ENCODE measurements around the gene PID1. TPM values are rescaled to one million over a fixed set of nuclear protein-coding genes. Genes with fewer than 3 reads are reported as not detected.

The PID1 gene
- total RNA-seq, 1 experiment from 2014 or later = 0.45 TPM

DNA sequence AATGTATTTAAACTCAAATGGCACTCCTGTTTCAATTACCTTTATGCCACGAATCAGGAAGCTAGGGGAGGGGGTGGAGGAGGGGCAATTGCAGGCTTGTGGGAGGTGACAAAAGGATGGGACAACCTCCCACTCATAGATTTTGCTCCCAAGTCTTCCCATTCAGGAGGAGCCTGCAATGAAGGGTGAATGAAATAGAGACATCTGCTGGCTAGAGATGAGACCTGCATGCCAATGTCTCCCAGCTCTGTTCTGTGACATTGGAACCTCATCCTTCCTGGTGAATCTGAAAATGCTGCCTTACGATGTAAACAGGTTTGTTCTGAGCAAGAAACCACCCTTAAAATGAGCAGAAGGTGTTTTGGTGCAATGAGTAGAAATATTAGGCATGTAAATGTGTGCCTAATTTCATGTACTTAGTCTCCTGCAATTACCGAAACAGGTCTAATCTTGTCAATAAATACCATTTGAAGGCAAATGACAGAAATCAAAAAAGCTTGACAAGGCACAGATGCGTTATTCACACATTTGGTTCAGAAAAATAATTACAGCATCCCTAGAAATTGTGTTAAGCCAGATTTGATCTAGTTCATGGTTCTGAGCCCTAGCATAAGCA is 2.7 kb upstream of the PID1 start:
- Histone ChIP-seq H3K4me3 (ENCODE audit: insufficient read depth, low read depth, low read length) (no peak overlapping the region), H3K36me3 (replicated peaks; ENCODE audit: control insufficient read depth, insufficient read depth, low read length) (no peaks in the 10 kb centered on the region), H3K27me3 (ENCODE audit: control insufficient read depth, insufficient read depth, low read length) (peaks cover 21% of the 10 kb centered on the region)
- DNase-seq = peak; percentile 81

DNA sequence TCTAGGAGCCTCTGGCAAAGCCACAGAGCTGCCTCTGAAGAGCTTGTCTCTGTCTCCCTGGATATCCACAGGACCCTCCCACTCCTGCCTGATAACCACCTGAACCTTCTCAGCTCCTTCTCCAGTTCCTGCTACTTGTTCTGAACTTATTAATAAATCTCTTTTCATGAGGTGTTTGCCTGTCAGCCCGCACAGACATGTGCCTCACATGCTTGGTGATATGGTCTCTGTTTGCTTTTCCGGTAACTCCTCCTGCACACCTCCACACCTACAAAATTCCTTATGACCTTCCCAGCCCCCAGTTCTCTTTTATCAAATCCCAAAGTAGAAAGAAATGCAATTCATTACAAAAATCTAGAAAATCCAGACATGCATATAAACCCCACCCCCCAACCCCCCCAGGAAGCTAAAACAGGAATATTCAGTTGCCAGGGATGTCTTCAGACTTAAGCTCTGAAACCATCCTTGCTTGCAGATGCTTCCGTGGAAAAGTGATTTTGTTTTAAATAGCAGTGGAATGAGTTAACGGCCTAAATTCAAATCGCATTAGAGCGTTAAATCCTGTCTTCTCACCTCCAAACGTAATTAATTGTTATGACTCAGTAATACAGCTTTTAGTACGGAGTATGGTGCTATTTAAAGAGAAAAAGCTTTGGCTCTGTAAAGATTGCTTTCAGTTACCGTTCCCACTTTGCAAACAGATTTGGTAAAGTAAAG is 2.1 kb upstream of the PID1 start:
- Histone ChIP-seq H3K4me3 (ENCODE audit: insufficient read depth, low read depth, low read length) (no peak overlapping the region), H3K27me3 (ENCODE audit: control insufficient read depth, insufficient read depth, low read length) (peaks cover 21% of the 10 kb centered on the region), H3K36me3 (replicated peaks; ENCODE audit: control insufficient read depth, insufficient read depth, low read length) (no peaks in the 10 kb centered on the region)
- DNase-seq = no peak

- H3K4me3 ChIP-seq (ENCODE audit: insufficient read depth, low read depth, low read length) = no peak overlapping the region
- no peak for DNase-seq
- H3K27me3 ChIP-seq (ENCODE audit: control insufficient read depth, insufficient read depth, low read length) = peaks cover 21% of the 10 kb centered on the region
- no peaks in the 10 kb centered on the region for H3K36me3 ChIP-seq (replicated peaks; ENCODE audit: control insufficient read depth, insufficient read depth, low read length)
Measured at GRCh38 chr2:229269941-229270340, 1.1 kb downstream of the PID1 start.

GRCh38 chr2:229269146-229269545 is 1.9 kb downstream of the PID1 start:
- H3K27me3 ChIP-seq (ENCODE audit: control insufficient read depth, insufficient read depth, low read length) = peaks cover 21% of the 10 kb centered on the region
- no peak for DNase-seq
- no peak overlapping the region for H3K4me3 ChIP-seq (ENCODE audit: insufficient read depth, low read depth, low read length)
- H3K36me3 ChIP-seq (replicated peaks; ENCODE audit: control insufficient read depth, insufficient read depth, low read length) = no peaks in the 10 kb centered on the region

DNA sequence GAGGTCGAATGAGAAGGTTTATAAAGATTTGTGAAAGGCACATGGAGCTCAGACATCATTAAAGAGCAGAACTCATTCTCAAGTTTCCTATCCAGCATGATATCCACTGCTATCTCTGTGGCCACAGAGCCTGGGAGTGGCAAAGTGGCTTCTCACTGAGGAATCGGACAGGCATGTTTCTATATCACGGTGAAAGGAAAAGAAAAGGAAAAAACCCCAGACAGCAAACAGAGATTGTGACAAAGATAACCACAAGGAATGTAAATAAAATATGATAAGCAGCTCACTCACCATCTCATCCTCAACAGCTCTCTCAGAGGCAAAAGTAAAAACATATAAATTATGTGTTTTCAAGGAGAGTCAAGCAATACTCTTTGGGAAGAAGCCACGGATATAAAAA is 2.5 kb downstream of the PID1 start:
- Histone ChIP-seq H3K27me3 (ENCODE audit: control insufficient read depth, insufficient read depth, low read length) (peaks cover 21% of the 10 kb centered on the region), H3K4me3 (ENCODE audit: insufficient read depth, low read depth, low read length) (no peak overlapping the region), H3K36me3 (replicated peaks; ENCODE audit: control insufficient read depth, insufficient read depth, low read length) (no peaks in the 10 kb centered on the region)
- no peak for DNase-seq

DNA sequence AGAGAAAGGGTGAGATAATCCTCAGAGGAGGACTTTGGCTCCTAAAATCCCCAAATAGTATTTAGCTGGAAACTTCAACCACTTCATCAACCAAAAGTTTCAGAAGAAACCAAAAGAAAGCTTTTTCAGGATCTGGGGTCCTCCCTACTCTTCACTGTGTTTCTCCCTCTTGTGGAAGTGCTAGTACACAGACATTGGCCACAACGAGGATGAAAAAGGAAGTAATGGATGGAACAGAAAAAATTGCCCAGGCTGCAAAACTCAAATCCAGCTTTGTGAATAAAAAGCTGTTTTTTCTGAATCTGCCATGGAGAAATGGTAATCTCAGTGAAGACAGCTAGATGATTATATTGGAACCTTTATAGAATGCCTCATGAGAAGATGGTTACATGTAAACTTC is 4.0 kb downstream of the PID1 start:
- no peak overlapping the region for H3K4me3 ChIP-seq (ENCODE audit: insufficient read depth, low read depth, low read length)
- no peaks in the 10 kb centered on the region for H3K36me3 ChIP-seq (replicated peaks; ENCODE audit: control insufficient read depth, insufficient read depth, low read length)
- no peak for DNase-seq
- H3K27me3 ChIP-seq (ENCODE audit: control insufficient read depth, insufficient read depth, low read length) = peaks cover 12% of the 10 kb centered on the region

GRCh38 chr2:229265727-229266126 is 5.4 kb downstream of the PID1 start:
- H3K36me3 ChIP-seq (replicated peaks; ENCODE audit: control insufficient read depth, insufficient read depth, low read length) = no peaks in the 10 kb centered on the region
- H3K27me3 ChIP-seq (ENCODE audit: control insufficient read depth, insufficient read depth, low read length) = peaks cover 5% of the 10 kb centered on the region
- no peak for DNase-seq
- H3K4me3 ChIP-seq (ENCODE audit: insufficient read depth, low read depth, low read length) = no peak overlapping the region

- no peaks in the 10 kb centered on the region for H3K36me3 ChIP-seq (replicated peaks; ENCODE audit: control insufficient read depth, insufficient read depth, low read length)
Measured at GRCh38 chr2:229261599-229261998, 9.5 kb downstream of the PID1 start.

DNA sequence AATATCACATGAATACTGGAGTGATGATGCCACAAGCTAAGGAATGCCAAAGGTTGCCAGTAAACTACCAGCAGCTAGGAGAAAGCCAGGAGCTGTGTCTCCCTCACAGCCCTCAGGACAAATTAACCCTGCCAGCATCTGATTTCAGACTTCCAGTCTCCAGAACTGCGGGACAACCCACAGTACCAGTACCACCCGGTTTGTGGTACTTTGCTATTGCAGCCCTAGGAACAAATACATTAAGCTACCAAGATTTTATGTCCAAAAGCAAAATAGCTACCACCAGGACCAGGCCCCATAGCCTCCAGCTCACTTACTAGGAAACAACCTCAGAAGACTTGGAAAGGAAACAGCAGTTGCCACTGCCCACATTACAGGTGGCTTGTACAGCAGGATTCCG is 10.0 kb downstream of the PID1 start:
- no peaks in the 10 kb centered on the region for H3K27me3 ChIP-seq (ENCODE audit: control insufficient read depth, insufficient read depth, low read length)
- no peak for DNase-seq
- H3K4me3 ChIP-seq (ENCODE audit: insufficient read depth, low read depth, low read length) = no peak overlapping the region
- no peaks in the 10 kb centered on the region for H3K36me3 ChIP-seq (replicated peaks; ENCODE audit: control insufficient read depth, insufficient read depth, low read length)

More at GRCh38 chr2:229261599-229261998, 9.5 kb downstream of the PID1 start:
- Histone ChIP-seq H3K27me3 (ENCODE audit: control insufficient read depth, insufficient read depth, low read length) (no peaks in the 10 kb centered on the region), H3K4me3 (ENCODE audit: insufficient read depth, low read depth, low read length) (no peak overlapping the region)
- no peak for DNase-seq

DNA sequence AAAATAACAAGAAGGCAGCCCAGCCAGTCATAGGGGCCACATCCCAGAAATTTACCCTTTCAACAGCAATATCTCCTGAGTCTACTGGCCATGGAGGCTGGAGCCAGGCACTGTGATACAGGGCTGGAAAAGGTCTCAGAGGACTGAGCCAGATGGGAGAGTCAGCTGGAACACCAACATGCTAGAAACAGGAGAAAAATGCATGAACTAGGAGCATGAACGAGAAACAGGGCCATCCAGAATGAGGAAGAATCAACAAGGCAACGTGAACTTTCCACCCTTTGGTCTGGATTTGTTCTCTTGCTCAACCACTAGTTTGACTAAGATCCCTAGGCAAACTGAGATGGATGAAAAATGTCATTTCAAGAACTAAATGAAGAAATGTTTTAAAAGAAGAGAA is 13.1 kb downstream of the PID1 start:
- DNase-seq = no peak
- Histone ChIP-seq H3K27me3 (ENCODE audit: control insufficient read depth, insufficient read depth, low read length) (no peaks in the 10 kb centered on the region), H3K36me3 (replicated peaks; ENCODE audit: control insufficient read depth, insufficient read depth, low read length) (no peaks in the 10 kb centered on the region)

DNA sequence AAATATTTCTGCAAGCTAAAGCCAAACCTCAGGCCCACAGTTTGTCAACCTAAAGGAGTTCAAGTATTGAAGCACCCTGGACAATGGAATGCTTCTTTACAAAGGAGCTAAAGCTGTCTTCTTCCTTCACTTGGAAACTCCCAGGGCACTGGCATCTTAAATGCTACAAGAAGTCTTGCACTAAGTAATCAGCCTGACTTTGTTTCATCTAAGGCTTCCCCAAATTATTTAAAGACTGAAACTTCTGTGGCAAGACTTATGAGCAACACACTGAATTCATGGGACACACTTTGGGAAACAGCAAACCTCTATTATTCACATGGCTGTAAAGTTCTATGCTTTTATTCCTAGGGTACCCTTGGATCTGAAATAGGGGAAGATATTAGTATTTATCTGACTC is 14.7 kb downstream of the PID1 start:
- Histone ChIP-seq H3K36me3 (replicated peaks; ENCODE audit: control insufficient read depth, insufficient read depth, low read length) (no peaks in the 10 kb centered on the region), H3K27me3 (ENCODE audit: control insufficient read depth, insufficient read depth, low read length) (no peaks in the 10 kb centered on the region), H3K4me3 (ENCODE audit: insufficient read depth, low read depth, low read length) (no peak overlapping the region)
- no peak for DNase-seq

More for the DNA sequence above, 13.1 kb downstream of the PID1 start:
- no peak overlapping the region for H3K4me3 ChIP-seq (ENCODE audit: insufficient read depth, low read depth, low read length)

DNA sequence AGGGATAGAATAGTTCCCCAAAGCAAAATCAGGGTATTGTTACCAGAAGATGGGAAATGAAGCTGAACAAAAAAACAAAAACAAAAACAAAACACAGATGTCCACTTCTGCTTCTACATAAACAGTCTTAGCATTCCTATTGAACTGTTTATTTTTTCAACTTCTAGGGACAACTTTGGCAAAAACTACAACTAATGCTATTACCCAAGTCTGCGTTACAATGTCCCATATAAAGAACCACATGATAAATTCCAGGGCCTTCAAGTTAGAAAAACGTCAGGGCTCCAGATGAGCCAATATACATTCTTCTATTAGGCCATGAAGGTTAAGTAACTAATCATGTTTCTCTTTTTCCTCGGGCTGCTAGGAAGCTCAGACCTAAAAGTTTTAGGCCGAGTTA is 16.9 kb downstream of the PID1 start:
- Histone ChIP-seq H3K27me3 (ENCODE audit: control insufficient read depth, insufficient read depth, low read length) (no peaks in the 10 kb centered on the region), H3K4me3 (ENCODE audit: insufficient read depth, low read depth, low read length) (no peak overlapping the region), H3K36me3 (replicated peaks; ENCODE audit: control insufficient read depth, insufficient read depth, low read length) (no peaks in the 10 kb centered on the region)
- DNase-seq = no peak

- Histone ChIP-seq H3K4me3 (ENCODE audit: insufficient read depth, low read depth, low read length) (no peak overlapping the region), H3K36me3 (replicated peaks; ENCODE audit: control insufficient read depth, insufficient read depth, low read length) (no peaks in the 10 kb centered on the region), H3K27me3 (ENCODE audit: control insufficient read depth, insufficient read depth, low read length) (no peaks in the 10 kb centered on the region)
- DNase-seq = no peak
Measured at GRCh38 chr2:229252996-229253395, 18.1 kb downstream of the PID1 start.

DNA sequence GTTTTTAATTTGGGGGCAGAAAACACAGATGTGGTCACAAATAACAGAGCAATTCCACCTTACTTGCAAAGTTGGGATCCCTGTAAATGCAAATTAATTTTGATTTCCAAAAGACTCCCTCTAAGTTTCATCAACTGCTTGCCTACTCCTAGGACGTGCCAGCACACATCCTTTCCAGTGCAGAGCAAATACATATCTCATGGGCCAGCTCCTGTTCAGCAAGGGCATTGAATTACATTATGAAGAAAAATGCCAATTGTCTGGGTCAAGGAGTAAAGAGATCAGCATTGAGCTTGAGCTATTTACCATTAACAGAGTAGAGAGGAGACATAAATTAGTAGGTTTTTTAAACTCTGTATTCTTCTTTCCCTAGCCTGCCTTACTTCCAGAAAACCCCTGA is 18.8 kb downstream of the PID1 start:
- H3K36me3 ChIP-seq (replicated peaks; ENCODE audit: control insufficient read depth, insufficient read depth, low read length) = no peaks in the 10 kb centered on the region
- no peak overlapping the region for H3K4me3 ChIP-seq (ENCODE audit: insufficient read depth, low read depth, low read length)
- H3K27me3 ChIP-seq (ENCODE audit: control insufficient read depth, insufficient read depth, low read length) = no peaks in the 10 kb centered on the region
- DNase-seq = no peak

DNA sequence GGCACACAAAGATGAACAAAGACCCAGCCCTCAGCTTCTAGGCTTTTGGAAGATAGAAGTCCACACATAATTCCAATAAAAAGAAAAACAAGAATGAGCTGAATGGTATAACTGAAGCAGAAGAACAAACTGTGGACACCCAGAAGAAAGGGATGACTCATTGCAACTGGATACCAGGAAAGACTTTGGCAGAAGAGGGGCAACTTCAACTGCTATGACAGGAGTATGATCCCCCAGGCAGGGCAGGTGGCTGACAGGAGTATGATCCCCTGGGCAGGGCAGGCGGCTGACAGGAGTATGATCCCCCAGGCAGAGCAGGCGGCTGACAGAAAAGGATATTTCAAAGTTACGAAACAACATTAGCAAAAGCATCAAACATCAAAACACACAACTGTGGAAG is 21.6 kb downstream of the PID1 start:
- Histone ChIP-seq H3K27me3 (ENCODE audit: control insufficient read depth, insufficient read depth, low read length) (no peaks in the 10 kb centered on the region), H3K4me3 (ENCODE audit: insufficient read depth, low read depth, low read length) (no peak overlapping the region), H3K36me3 (replicated peaks; ENCODE audit: control insufficient read depth, insufficient read depth, low read length) (no peaks in the 10 kb centered on the region)
- DNase-seq = no peak
